Keratinocyte (primary cell): ENCODE measurements around the gene CSF3. TPM values are rescaled to one million over a fixed set of nuclear protein-coding genes. Genes with fewer than 3 reads are reported as not detected.

ENCODE experiments used
- DNase-seq: peaks from one replicate; pipeline ENCODE4 v3.0.0-alpha.2; 2011; ENCODE audit warnings: low read depth, missing footprints, low spot score
- FAIRE-seq: peaks from 2 replicates; lab custom pipeline; 2011; peaks lifted over from hg19 to GRCh38; lab: Jason Lieb, UNC
- H2AFZ ChIP-seq: 2 replicates; pipeline ENCODE4 v1.6.0; 2012; ENCODE audit warnings: low read length, control low read depth, inconsistent platforms; ENCODE audit not compliant: control insufficient read depth
- H3K27ac ChIP-seq: 2 replicates; pipeline ENCODE4 v1.5.1; 2011; ENCODE audit warnings: low read length; ENCODE audit not compliant: control insufficient read depth, insufficient read depth
- H3K27me3 ChIP-seq: 3 replicates; pipeline ENCODE4 v1.6.0; 2011; ENCODE audit warnings: low read length; ENCODE audit not compliant: control insufficient read depth, insufficient read depth; ENCODE audit errors: extremely low read depth
- H3K36me3 ChIP-seq, 2 experiments: 2 replicates in 1 of 2; 3 replicates in 1 of 2; pipeline ENCODE4 v1.5.1; 2011; ENCODE audit warnings: low read length in 2 of 2, mild to moderate bottlenecking in 1 of 2; ENCODE audit not compliant: control insufficient read depth in 2 of 2, insufficient read depth in 2 of 2; ENCODE audit errors: extremely low read depth in 1 of 2
- H3K4me1 ChIP-seq: 3 replicates; pipeline ENCODE4 v1.5.1; 2011; ENCODE audit warnings: low read length; ENCODE audit not compliant: control insufficient read depth, insufficient read depth; ENCODE audit errors: extremely low read depth
- H3K4me2 ChIP-seq: 3 replicates; pipeline ENCODE4 v1.6.0; 2011; ENCODE audit warnings: low read depth, low read length; ENCODE audit not compliant: control insufficient read depth, insufficient read depth; ENCODE audit errors: extremely low read depth
- H3K4me3 ChIP-seq, 3 experiments: fragments of 200-600 bp in 1 of 3; sonication (generic) in 1 of 3; 2 replicates in 2 of 3; 3 replicates in 1 of 3; pipeline ENCODE4 v1.5.1; 2011 to 2016; ENCODE audit warnings: low read length in 3 of 3, mild to moderate bottlenecking in 3 of 3, control low read depth in 2 of 3, inconsistent platforms in 1 of 3, low read depth in 1 of 3, mixed read lengths in 1 of 3, mixed run types in 1 of 3, moderate library complexity in 1 of 3; ENCODE audit not compliant: control insufficient read depth in 2 of 3, insufficient read depth in 2 of 3; ENCODE audit errors: extremely low read depth in 1 of 3
- H3K79me2 ChIP-seq: 2 replicates; pipeline ENCODE4 v1.6.0; 2012; ENCODE audit warnings: low read length; ENCODE audit not compliant: control insufficient read depth, insufficient read depth
- H3K9ac ChIP-seq: 3 replicates; pipeline ENCODE4 v1.6.0; 2011; ENCODE audit warnings: low read length; ENCODE audit not compliant: control insufficient read depth, insufficient read depth; ENCODE audit errors: extremely low read depth
- H3K9me1 ChIP-seq: 3 replicates; pipeline ENCODE4 v1.6.0; 2011; ENCODE audit warnings: low read length; ENCODE audit not compliant: control insufficient read depth, insufficient read depth; ENCODE audit errors: extremely low read depth
- H3K9me3 ChIP-seq: 2 replicates; pipeline ENCODE4 v1.5.1; 2012; ENCODE audit warnings: low read depth, low read length; ENCODE audit not compliant: control insufficient read depth
- H4K20me1 ChIP-seq: 3 replicates; pipeline ENCODE4 v1.6.0; 2011; ENCODE audit warnings: low read length; ENCODE audit not compliant: control insufficient read depth, insufficient read depth; ENCODE audit errors: extremely low read depth
- EZH2 ChIP-seq: IDR thresholded peaks from one replicate; pipeline ENCODE4 v1.6.1; 2012; ENCODE audit warnings: inconsistent platforms, mild to moderate bottlenecking, low read length, moderate library complexity
- dilution Hi-C: fragments of 300-500 bp; cut with MboI; formaldehyde crosslinking; loops from one replicate; pipeline ENCODE4 v1.7.0; 2020; ENCODE audit warnings: low sequenced_read_pairs; ENCODE audit not compliant: extremely low pct_ligation_motif_present
- polyA plus RNA-seq, 5 experiments: library from polyadenylated mRNA; depleted of rRNA in 3 of 5; stranded (reverse) in 3 of 5; stranded (forward) in 1 of 5; unstranded in 1 of 5; fragments of >200 nt; gene quantifications; 1 replicate in 1 of 5; 2 replicates in 3 of 5; 3 replicates in 1 of 5; pipeline versions ENCODE4 v1.2.1 to v1.2.3, GENCODE V29; 2011 to 2012; ENCODE audit warnings: missing spikeins in 2 of 5, low read depth in 1 of 5, low replicate concordance in 1 of 5
- TF ChIP-seq, protein P1 (sequence below), 3 experiments: IDR thresholded peaks in 1 of 3; conservative IDR thresholded peaks in 1 of 3; optimal IDR thresholded peaks in 1 of 3; 2 replicates in 2 of 3; 3 replicates in 1 of 3; pipeline versions ENCODE3 to v1.5.1; 2011; ENCODE audit warnings: low read length in 3 of 3, mild to moderate bottlenecking in 3 of 3, moderate library complexity in 2 of 3, control low read depth in 1 of 3, inconsistent platforms in 1 of 3; ENCODE audit not compliant: insufficient read depth in 2 of 3; ENCODE audit errors: extremely low read depth in 1 of 3

The CSF3 gene
- polyA plus RNA-seq, 1 donor (not counting 4 experiments of a cell fraction or from before 2014, with no cell fraction given), result 0.76 TPM

GRCh38 chr17:40058865-40059264, 43.6 kb downstream of the CSF3 start:
- Histone ChIP-seq H3K4me3 (no peak overlapping the region), H2AFZ (no peak overlapping the region), H3K9me3 (no peaks in the 10 kb centered on the region), H3K4me2 (no peak overlapping the region), H3K27ac (no peak overlapping the region), H3K27me3 (peaks cover 12% of the 10 kb centered on the region), H3K9me1 (no peaks in the 10 kb centered on the region), H3K9ac (no peak overlapping the region), H4K20me1 (no peaks in the 10 kb centered on the region), H3K36me3 (no peaks in the 10 kb centered on the region), H3K4me1 (peaks cover 17% of the 10 kb centered on the region), H3K79me2 (peaks cover 2% of the 10 kb centered on the region)
- no peak for DNase-seq
- dilution Hi-C loops, result no loop called here
- TF ChIP-seq, protein P1, sequence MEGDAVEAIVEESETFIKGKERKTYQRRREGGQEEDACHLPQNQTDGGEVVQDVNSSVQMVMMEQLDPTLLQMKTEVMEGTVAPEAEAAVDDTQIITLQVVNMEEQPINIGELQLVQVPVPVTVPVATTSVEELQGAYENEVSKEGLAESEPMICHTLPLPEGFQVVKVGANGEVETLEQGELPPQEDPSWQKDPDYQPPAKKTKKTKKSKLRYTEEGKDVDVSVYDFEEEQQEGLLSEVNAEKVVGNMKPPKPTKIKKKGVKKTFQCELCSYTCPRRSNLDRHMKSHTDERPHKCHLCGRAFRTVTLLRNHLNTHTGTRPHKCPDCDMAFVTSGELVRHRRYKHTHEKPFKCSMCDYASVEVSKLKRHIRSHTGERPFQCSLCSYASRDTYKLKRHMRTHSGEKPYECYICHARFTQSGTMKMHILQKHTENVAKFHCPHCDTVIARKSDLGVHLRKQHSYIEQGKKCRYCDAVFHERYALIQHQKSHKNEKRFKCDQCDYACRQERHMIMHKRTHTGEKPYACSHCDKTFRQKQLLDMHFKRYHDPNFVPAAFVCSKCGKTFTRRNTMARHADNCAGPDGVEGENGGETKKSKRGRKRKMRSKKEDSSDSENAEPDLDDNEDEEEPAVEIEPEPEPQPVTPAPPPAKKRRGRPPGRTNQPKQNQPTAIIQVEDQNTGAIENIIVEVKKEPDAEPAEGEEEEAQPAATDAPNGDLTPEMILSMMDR (optimal IDR thresholded peaks at IDR 0.05 in 1 of 3, IDR thresholded peaks at IDR 0.05 in 1 of 3, conservative IDR thresholded peaks at IDR 0.05 in 1 of 3; ENCODE audit: extremely low read depth in 1 of 3, insufficient read depth in 2 of 3, low read length in 3 of 3), result no peak
- no peak for TF ChIP-seq EZH2
- no peak for FAIRE-seq

- dilution Hi-C loops, result no loop called here
- Histone ChIP-seq H3K4me3 (no peak overlapping the region), H3K9ac (no peak overlapping the region), H3K4me2 (no peak overlapping the region), H3K4me1 (peaks cover 24% of the 10 kb centered on the region), H3K9me1 (no peaks in the 10 kb centered on the region), H3K79me2 (no peaks in the 10 kb centered on the region), H3K27me3 (peaks cover 12% of the 10 kb centered on the region), H3K27ac (no peak overlapping the region), H2AFZ (no peak overlapping the region), H4K20me1 (no peaks in the 10 kb centered on the region), H3K9me3 (no peaks in the 10 kb centered on the region), H3K36me3 (no peaks in the 10 kb centered on the region)
- FAIRE-seq, result no peak
- DNase-seq, result no peak
- TF ChIP-seq EZH2, result no peak
- TF ChIP-seq, protein P1 (optimal IDR thresholded peaks at IDR 0.05 in 1 of 3, IDR thresholded peaks at IDR 0.05 in 1 of 3, conservative IDR thresholded peaks at IDR 0.05 in 1 of 3; ENCODE audit: extremely low read depth in 1 of 3, insufficient read depth in 2 of 3, low read length in 3 of 3), result no peak
Observed at GRCh38 chr17:40059729-40060475, 44.7 kb downstream of the CSF3 start.
